HG02884 (cell line): ENCODE data around the gene FLNC.

Experiments used
- ATAC-seq: cut with Tn5 transposase; IDR thresholded peaks from one replicate; pipeline ENCODE4 v1.9.1; 2021; ENCODE audit warnings: mild to moderate bottlenecking, moderate library complexity; ENCODE audit not compliant: unreplicated experiment

FLNC gene

GRCh38 chr7:128906766-128907559, 76.8 kb downstream of the FLNC start:
- no peak for ATAC-seq
